H9 (cell line): ENCODE data around the gene ANKRD40. TPM values are rescaled to one million over a fixed set of nuclear protein-coding genes. Genes with fewer than 3 reads are reported as not detected.

Experiments used
- DNase-seq: peaks from one replicate; pipeline ENCODE4 v3.0.0-alpha.2; 2017
- H2AFZ ChIP-seq: one replicate; pipeline ENCODE4 v1.6.1; 2013; ENCODE audit warnings: mild to moderate bottlenecking, low read length, control low read depth, moderate library complexity
- H2AK5ac ChIP-seq: 2 replicates; pipeline ENCODE4 v1.6.1; 2013; ENCODE audit warnings: low read length, control low read depth, mixed read lengths; ENCODE audit not compliant: insufficient read length
- H2BK120ac ChIP-seq: one replicate; pipeline ENCODE4 v1.6.1; 2013; ENCODE audit warnings: low read depth, mild to moderate bottlenecking, low read length, control low read depth, inconsistent platforms; ENCODE audit not compliant: poor library complexity, severe bottlenecking
- H2BK12ac ChIP-seq: 2 replicates; pipeline ENCODE4 v1.6.1; 2013; ENCODE audit warnings: low read length, control low read depth, mixed read lengths, low read depth; ENCODE audit not compliant: insufficient read length
- H2BK15ac ChIP-seq: 2 replicates; pipeline ENCODE4 v1.6.1; 2013; ENCODE audit warnings: low read depth, low read length, control low read depth
- H2BK20ac ChIP-seq: one replicate; pipeline ENCODE4 v1.6.1; 2013; ENCODE audit warnings: low read depth, mild to moderate bottlenecking, low read length, control low read depth, inconsistent platforms; ENCODE audit not compliant: poor library complexity, severe bottlenecking
- H2BK5ac ChIP-seq: 2 replicates; pipeline ENCODE4 v1.6.1; 2013; ENCODE audit warnings: low read length, control low read depth, mixed read lengths; ENCODE audit not compliant: insufficient read length
- H3K14ac ChIP-seq: 2 replicates; pipeline ENCODE4 v1.6.1; 2013; ENCODE audit warnings: low read length, control low read depth; ENCODE audit not compliant: insufficient read depth
- H3K18ac ChIP-seq: 2 replicates; pipeline ENCODE4 v1.6.1; 2013; ENCODE audit warnings: low read depth, mild to moderate bottlenecking, mixed read lengths, low read length, control low read depth; ENCODE audit not compliant: insufficient read length
- H3K23ac ChIP-seq: 2 replicates; pipeline ENCODE4 v1.6.1; 2013; ENCODE audit warnings: low read length, control low read depth, mixed read lengths, low read depth; ENCODE audit not compliant: insufficient read length
- H3K23me2 ChIP-seq: 2 replicates; pipeline ENCODE4 v1.6.1; 2013; ENCODE audit warnings: low read depth, mild to moderate bottlenecking, mixed read lengths, low read length, control low read depth; ENCODE audit not compliant: insufficient read length, poor library complexity, severe bottlenecking
- H3K27ac ChIP-seq: 2 replicates; pipeline ENCODE4 v1.5.1; 2013; ENCODE audit warnings: low read length, control low read depth, mixed read lengths, low read depth; ENCODE audit not compliant: insufficient read length
- H3K27me3 ChIP-seq: 2 replicates; pipeline ENCODE4 v1.6.1; 2013; ENCODE audit warnings: low read length, control low read depth, inconsistent platforms; ENCODE audit not compliant: insufficient read depth
- H3K4ac ChIP-seq: 2 replicates; pipeline ENCODE4 v1.6.1; 2013; ENCODE audit warnings: low read depth, mild to moderate bottlenecking, control low read depth, inconsistent platforms, low read length, moderate library complexity
- H3K4me1 ChIP-seq: 2 replicates; pipeline ENCODE4 v1.6.1; 2013; ENCODE audit warnings: low read length, control low read depth, inconsistent platforms; ENCODE audit not compliant: insufficient read depth
- H3K4me2 ChIP-seq: 2 replicates; pipeline ENCODE4 v1.6.1; 2013; ENCODE audit warnings: low read length, control low read depth, mixed read lengths; ENCODE audit not compliant: insufficient read length, insufficient read depth
- H3K56ac ChIP-seq: 2 replicates; pipeline ENCODE4 v1.6.1; 2013; ENCODE audit warnings: low read depth, mild to moderate bottlenecking, mixed read lengths, low read length, control low read depth; ENCODE audit not compliant: insufficient read length
- H3K79me1 ChIP-seq: 2 replicates; pipeline ENCODE4 v1.6.1; 2013; ENCODE audit warnings: low read depth, mild to moderate bottlenecking, moderate library complexity, low read length, control low read depth, inconsistent platforms; ENCODE audit not compliant: insufficient read depth, poor library complexity, severe bottlenecking
- H3K79me2 ChIP-seq: 2 replicates; pipeline ENCODE4 v1.6.1; 2013; ENCODE audit warnings: low read length, control low read depth, inconsistent platforms; ENCODE audit not compliant: insufficient read depth
- H3K9ac ChIP-seq: 2 replicates; pipeline ENCODE4 v1.6.1; 2013; ENCODE audit warnings: low read length, control low read depth, mixed read lengths; ENCODE audit not compliant: insufficient read length; ENCODE audit errors: extremely low read depth
- H3K9me3 ChIP-seq: one replicate; pipeline ENCODE4 v1.6.1; 2013; ENCODE audit warnings: low read depth, low read length, inconsistent platforms; ENCODE audit not compliant: control insufficient read depth
- H3T11ph ChIP-seq: one replicate; pipeline ENCODE4 v1.6.1; 2013; ENCODE audit warnings: mild to moderate bottlenecking, low read length, control low read depth, inconsistent platforms
- H4K20me1 ChIP-seq: one replicate; pipeline ENCODE4 v1.6.1; 2013; ENCODE audit not compliant: control insufficient read depth, insufficient read length, insufficient read depth
- H4K5ac ChIP-seq: 2 replicates; pipeline ENCODE4 v1.6.1; 2013; ENCODE audit warnings: low read depth, mild to moderate bottlenecking, mixed read lengths, low read length, control low read depth; ENCODE audit not compliant: insufficient read length
- H4K8ac ChIP-seq: replicated peaks from 2 replicates; pipeline ENCODE4 v1.6.1; 2013; ENCODE audit warnings: low read length, control low read depth, mixed read lengths, low read depth; ENCODE audit not compliant: insufficient read length
- H4K91ac ChIP-seq: 2 replicates; pipeline ENCODE4 v1.6.1; 2013; ENCODE audit warnings: low read depth, mild to moderate bottlenecking, moderate library complexity, mixed read lengths, low read length, control low read depth; ENCODE audit not compliant: insufficient read length
- H3K27ac Mint-ChIP-seq, 3 experiments: 2 replicates in 2 of 3; 3 replicates in 1 of 3; pipeline ENCODE4 v1.8.0; 2020 to 2021; ENCODE audit warnings: mixed read lengths in 3 of 3, mild to moderate bottlenecking in 1 of 3, moderate library complexity in 1 of 3
- H3K27me3 Mint-ChIP-seq: 2 replicates; pipeline ENCODE4 v1.8.0; 2021; ENCODE audit warnings: low read depth, mild to moderate bottlenecking, moderate library complexity, mixed read lengths
- H3K36me3 Mint-ChIP-seq, 3 experiments: 2 replicates in 2 of 3; 3 replicates in 1 of 3; pipeline ENCODE4 v1.8.0; 2020 to 2021; ENCODE audit warnings: low read depth in 3 of 3, mixed read lengths in 3 of 3; ENCODE audit not compliant: insufficient read depth in 1 of 3
- H3K4me1 Mint-ChIP-seq, 2 experiments: 2 replicates each; pipeline ENCODE4 v1.8.0; 2020; ENCODE audit warnings: mixed read lengths in 2 of 2
- H3K4me3 Mint-ChIP-seq, 2 experiments: 2 replicates in 1 of 2; 3 replicates in 1 of 2; pipeline ENCODE4 v1.8.0; 2020 to 2021; ENCODE audit warnings: mild to moderate bottlenecking in 2 of 2, mixed read lengths in 2 of 2, moderate library complexity in 1 of 2
- H3K9me3 Mint-ChIP-seq, 2 experiments: 2 replicates in 1 of 2; 3 replicates in 1 of 2; pipeline ENCODE4 v1.8.0; 2020; ENCODE audit warnings: mild to moderate bottlenecking in 2 of 2, mixed read lengths in 2 of 2, moderate library complexity in 1 of 2
- CTCF ChIP-seq: fragments of 200-600 bp; sonication (generic); conservative IDR thresholded peaks from 3 replicates; pipeline ENCODE4 v1.8.0; 2021; ENCODE audit warnings: antibody characterized with exemption, mild to moderate bottlenecking
- WGBS: extraction: QIAGEN DNeasy Blood & Tissue Kit; methylation state at CpG from one replicate; pipeline ENCODE4 v1.1.7; 2013; ENCODE audit warnings: missing lambda C conversion rate, low lambda C conversion rate, mixed read lengths; ENCODE audit not compliant: insufficient read length; ENCODE audit errors: extremely low coverage; 5-methylcytosine and 5-hydroxymethylcytosine counted together
- total RNA-seq: library from RNA; stranded (reverse); gene quantifications from 2 replicates; pipeline ENCODE4 v1.2.1, GENCODE V29; 2021

Gene ANKRD40
- total RNA-seq, 1 experiment from 2014 or later: 54.3 TPM

- H2BK120ac ChIP-seq: no peak overlapping the region
- no peaks in the 10 kb centered on the region for H3K23me2 ChIP-seq
- no peak overlapping the region for H3K27ac ChIP-seq
- TF ChIP-seq CTCF: no peak
- no CpG with 5 or more reads among the region's 2 CpGs for WGBS
- H2BK5ac ChIP-seq: no peak overlapping the region
- peaks cover 8% of the 10 kb centered on the region for H3K79me1 ChIP-seq
- peaks cover 37 to 79% (median 70%) of the 10 kb centered on the region in 3 experiments; a peak in 6 of 7 replicates for H3K36me3 Mint-ChIP-seq
- no peak overlapping the region for H2BK20ac ChIP-seq
- H3K4ac ChIP-seq: no peak overlapping the region
- no peak overlapping the region for H4K5ac ChIP-seq
- H3K4me3 Mint-ChIP-seq: no peak overlapping the region
- H3K9me3 ChIP-seq: no peaks in the 10 kb centered on the region
- no peak for DNase-seq
- H3K27me3 Mint-ChIP-seq: no peaks in the 10 kb centered on the region
- H3K4me2 ChIP-seq: no peak overlapping the region
- no peak overlapping the region for H3K18ac ChIP-seq
- peaks cover 20% of the 10 kb centered on the region; the same call in 1 of the 2 replicates for H3K79me2 ChIP-seq
- H3K23ac ChIP-seq: no peak overlapping the region
- no peak overlapping the region for H3K9ac ChIP-seq
- no peak overlapping the region for H4K91ac ChIP-seq
- H3K4me1 Mint-ChIP-seq: peaks cover 0 to 7% of the 10 kb centered on the region in 2 experiments; a peak in 2 of 4 replicates
- H3K27me3 ChIP-seq: no peaks in the 10 kb centered on the region
- H2BK12ac ChIP-seq: no peak overlapping the region
- no peaks in the 10 kb centered on the region for H3K4me1 ChIP-seq
- H2BK15ac ChIP-seq: no peak overlapping the region
- H2AFZ ChIP-seq: no peak overlapping the region
- H3K56ac ChIP-seq: no peak overlapping the region
- no peaks in the 10 kb centered on the region for H3K9me3 Mint-ChIP-seq
- H3T11ph ChIP-seq: no peak overlapping the region
- H4K8ac ChIP-seq: no peak overlapping the region
- no peaks in the 10 kb centered on the region for H4K20me1 ChIP-seq
- H3K27ac Mint-ChIP-seq: peak overlapping the region in 2 of 3 experiments; percentile 14 to 49; a peak in 2 of 7 replicates
- H2AK5ac ChIP-seq: no peak overlapping the region
- no peak overlapping the region for H3K14ac ChIP-seq
These were observed 31.4 kb upstream of the ANKRD40 start for GRCh38 chr17:50739098-50739497.
